Activated CD8-positive, alpha-beta T cell treated with anti-CD3 and anti-CD28 coated beads for 36 hours (primary cell): Measurements from ENCODE around the gene MAFF. TPM values are rescaled to one million over a fixed set of nuclear protein-coding genes. Genes with fewer than 3 reads are reported as not detected.

Source experiments
- ATAC-seq: fragments of 200-7000 bp; cut with Tn5 transposase; one replicate; pipeline ENCODE4 v1.10.0; 2021; ENCODE audit warnings: mild to moderate bottlenecking, moderate library complexity
- CTCF ChIA-PET: fragments of 350-600 bp; sonication (Branson Sonifier 250); formaldehyde crosslinking; loops from one replicate; lab custom pipeline; 2021; ENCODE audit warnings: antibody characterized with exemption; lab: Charles Lee
- POLR2A ChIA-PET: fragments of 350-600 bp; sonication (Branson Sonifier 250); formaldehyde crosslinking; loops from one replicate; lab custom pipeline; 2021; ENCODE audit warnings: antibody characterized with exemption; lab: Charles Lee
- DNase-seq: peaks from one replicate; pipeline ENCODE4 v3.0.0-alpha.2; 2020
- H3K27ac Mint-ChIP-seq: one replicate; pipeline ENCODE4 v1.8.0; 2021; ENCODE audit warnings: mild to moderate bottlenecking, mixed read lengths
- H3K27me3 Mint-ChIP-seq: one replicate; pipeline ENCODE4 v1.8.0; 2021; ENCODE audit warnings: mixed read lengths
- H3K36me3 Mint-ChIP-seq: one replicate; pipeline ENCODE4 v1.8.0; 2021; ENCODE audit warnings: low read depth, mixed read lengths
- H3K4me1 Mint-ChIP-seq: one replicate; pipeline ENCODE4 v1.8.0; 2021; ENCODE audit warnings: low read depth, mixed read lengths
- H3K4me3 Mint-ChIP-seq: one replicate; pipeline ENCODE4 v1.8.0; 2021; ENCODE audit warnings: mild to moderate bottlenecking, moderate library complexity, mixed read lengths
- H3K9me3 Mint-ChIP-seq: one replicate; pipeline ENCODE4 v1.8.0; 2021; ENCODE audit warnings: mixed read lengths
- intact Hi-C: fragments of 100-400 bp; cut with micrococcal nuclease; formaldehyde crosslinking; loops from one replicate; pipeline ENCODE4 v1.10.0; 2022
- total RNA-seq, 2 experiments: library from RNA; stranded (reverse); gene quantifications; one replicate each; pipeline ENCODE4 v1.2.3, GENCODE V29; 2021
- TF ChIP-seq, protein P1 (sequence below): fragments of 200-600 bp; IDR thresholded peaks from one replicate; pipeline ENCODE4 v1.8.0; 2022; ENCODE audit warnings: antibody characterized with exemption, mild to moderate bottlenecking

Gene MAFF
- total RNA-seq, 2 experiments from 2014 or later: 12.5 to 13.7 TPM

GRCh38 chr22:38170469-38170868 lies 31.3 kb upstream of the MAFF start:
- H3K4me1 Mint-ChIP-seq: peaks cover 23% of the 10 kb centered on the region
- intact Hi-C loops: no loop called here
- ChIA-PET CTCF (no interaction called here), POLR2A (interaction anchor here (0.6 to 1.0 kb wide), 2 partner anchors 18 to 31 kb away, joined by 3 to 4 read pairs; no protein-coding TSS in a partner anchor)
- peaks cover 10% of the 10 kb centered on the region for H3K36me3 Mint-ChIP-seq
- H3K9me3 Mint-ChIP-seq: no peaks in the 10 kb centered on the region
- H3K27me3 Mint-ChIP-seq: no peaks in the 10 kb centered on the region
- DNase-seq (no peak), ATAC-seq (no peak)
- TF ChIP-seq, protein P1, sequence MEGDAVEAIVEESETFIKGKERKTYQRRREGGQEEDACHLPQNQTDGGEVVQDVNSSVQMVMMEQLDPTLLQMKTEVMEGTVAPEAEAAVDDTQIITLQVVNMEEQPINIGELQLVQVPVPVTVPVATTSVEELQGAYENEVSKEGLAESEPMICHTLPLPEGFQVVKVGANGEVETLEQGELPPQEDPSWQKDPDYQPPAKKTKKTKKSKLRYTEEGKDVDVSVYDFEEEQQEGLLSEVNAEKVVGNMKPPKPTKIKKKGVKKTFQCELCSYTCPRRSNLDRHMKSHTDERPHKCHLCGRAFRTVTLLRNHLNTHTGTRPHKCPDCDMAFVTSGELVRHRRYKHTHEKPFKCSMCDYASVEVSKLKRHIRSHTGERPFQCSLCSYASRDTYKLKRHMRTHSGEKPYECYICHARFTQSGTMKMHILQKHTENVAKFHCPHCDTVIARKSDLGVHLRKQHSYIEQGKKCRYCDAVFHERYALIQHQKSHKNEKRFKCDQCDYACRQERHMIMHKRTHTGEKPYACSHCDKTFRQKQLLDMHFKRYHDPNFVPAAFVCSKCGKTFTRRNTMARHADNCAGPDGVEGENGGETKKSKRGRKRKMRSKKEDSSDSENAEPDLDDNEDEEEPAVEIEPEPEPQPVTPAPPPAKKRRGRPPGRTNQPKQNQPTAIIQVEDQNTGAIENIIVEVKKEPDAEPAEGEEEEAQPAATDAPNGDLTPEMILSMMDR: no peak
- H3K27ac Mint-ChIP-seq: no peak overlapping the region
- H3K4me3 Mint-ChIP-seq: no peak overlapping the region

DNA sequence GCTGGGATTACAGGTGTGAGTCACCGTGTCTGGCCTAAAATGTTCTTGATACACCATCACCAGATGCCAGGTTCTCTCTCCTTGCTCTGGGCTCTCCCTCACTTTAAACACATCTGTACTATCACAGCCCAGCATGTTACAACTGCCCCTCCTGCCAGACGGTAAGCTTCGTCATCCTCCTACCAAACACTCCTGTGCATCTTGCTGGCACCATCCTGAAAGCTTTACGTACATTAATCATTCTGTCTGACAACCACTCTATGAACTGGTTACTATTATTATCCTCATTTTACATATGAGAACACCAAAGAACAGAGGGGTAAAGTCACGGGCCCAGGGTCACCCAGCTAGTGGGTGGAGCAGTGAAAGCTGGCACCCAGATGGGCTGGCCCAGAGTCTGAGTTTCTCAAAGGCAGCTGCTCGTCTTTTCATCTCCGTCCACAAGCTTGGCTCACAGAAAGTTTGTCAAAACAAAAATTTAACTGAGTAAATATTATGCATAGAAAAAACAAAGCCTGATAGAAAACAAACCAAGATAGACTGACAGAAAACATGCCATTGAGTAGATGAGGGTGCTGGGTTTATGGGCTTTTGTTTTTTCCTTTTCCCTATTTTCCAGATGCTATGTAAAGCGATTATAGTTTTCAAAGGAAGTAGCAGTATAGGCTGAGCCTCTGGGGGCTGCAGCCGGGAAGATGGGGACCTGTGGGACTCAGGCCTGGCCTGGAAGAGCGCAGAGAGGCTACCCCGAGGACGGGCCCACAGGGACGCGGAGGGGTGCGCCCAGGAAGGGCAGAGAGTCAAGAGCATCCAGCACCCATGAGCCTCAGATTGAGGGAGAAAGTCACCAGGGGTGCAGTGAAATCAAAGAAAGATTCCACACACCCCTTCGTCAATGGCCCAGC lies 29.6 kb upstream of the MAFF start:
- ChIA-PET POLR2A (interaction anchor here (0.7 kb wide), 1 partner anchor 37 kb away, joined by 3 read pairs; no protein-coding TSS in a partner anchor), CTCF (no interaction called here)
- H3K9me3 Mint-ChIP-seq: no peaks in the 10 kb centered on the region
- TF ChIP-seq, protein P1: no peak
- ATAC-seq: no peak
- no peak overlapping the region for H3K4me3 Mint-ChIP-seq
- peaks cover 40% of the 10 kb centered on the region for H3K4me1 Mint-ChIP-seq
- intact Hi-C loops: no loop called here
- DNase-seq: no peak
- no peaks in the 10 kb centered on the region for H3K27me3 Mint-ChIP-seq
- peak overlapping the region; percentile 86 for H3K27ac Mint-ChIP-seq
- peaks cover 10% of the 10 kb centered on the region for H3K36me3 Mint-ChIP-seq

DNA sequence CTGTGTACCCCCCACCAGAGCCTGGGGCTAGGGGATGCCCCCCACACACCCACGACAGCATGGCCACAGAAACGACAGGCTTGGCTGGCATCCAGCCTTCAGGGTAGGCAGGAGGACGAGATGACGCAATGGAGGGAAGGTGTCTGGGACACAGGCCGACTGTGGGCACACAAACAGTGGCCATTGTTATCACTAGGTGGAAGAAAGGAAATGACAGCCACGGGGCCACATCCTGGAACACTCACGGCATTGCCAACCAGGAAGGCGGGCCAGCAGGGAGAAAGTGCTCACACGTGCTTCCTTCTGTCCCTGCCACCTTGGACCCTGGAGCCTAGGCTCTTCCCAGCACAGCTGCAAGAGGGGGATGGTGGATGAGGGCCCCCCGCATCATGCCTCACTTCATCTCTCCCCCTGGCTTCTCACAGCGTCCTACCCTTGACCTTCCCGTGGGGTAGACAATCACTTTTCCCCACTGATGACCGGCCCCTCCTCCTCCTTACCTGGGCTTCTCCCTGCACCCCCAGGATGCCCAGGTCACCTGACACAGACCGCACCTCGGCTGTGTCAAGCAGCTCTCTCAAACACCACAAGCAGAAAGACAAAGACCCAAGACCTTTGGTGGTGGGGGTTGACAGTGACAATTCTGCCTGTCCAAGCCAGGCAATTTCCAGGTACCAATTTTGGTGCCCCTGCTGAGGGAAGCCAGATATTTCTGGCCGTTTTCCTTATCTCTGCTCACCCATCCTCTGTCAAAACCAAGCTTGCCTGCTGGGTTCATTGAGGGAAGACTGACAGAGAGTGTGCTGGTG lies 28.8 kb upstream of the MAFF start:
- ATAC-seq: peak; percentile 55
- H3K27me3 Mint-ChIP-seq: no peaks in the 10 kb centered on the region
- peaks cover 46% of the 10 kb centered on the region for H3K4me1 Mint-ChIP-seq
- TF ChIP-seq, protein P1: no peak
- H3K9me3 Mint-ChIP-seq: no peaks in the 10 kb centered on the region
- intact Hi-C loops: no loop called here
- H3K36me3 Mint-ChIP-seq: peaks cover 7% of the 10 kb centered on the region
- ChIA-PET POLR2A (interaction anchor here (1.2 kb wide), 1 partner anchor 19 kb away, joined by 3 read pairs; no protein-coding TSS in a partner anchor), CTCF (no interaction called here)
- DNase-seq: peak; percentile 65
- peak overlapping the region; percentile 86 for H3K27ac Mint-ChIP-seq
- no peak overlapping the region for H3K4me3 Mint-ChIP-seq

GRCh38 chr22:38173641-38173906 lies 28.2 kb upstream of the MAFF start:
- DNase-seq: no peak
- TF ChIP-seq, protein P1: no peak
- Mint-ChIP-seq H3K27me3 (no peaks in the 10 kb centered on the region), H3K9me3 (no peaks in the 10 kb centered on the region), H3K36me3 (peaks cover 6% of the 10 kb centered on the region), H3K27ac (peak overlapping the region; percentile 86), H3K4me3 (no peak overlapping the region), H3K4me1 (peaks cover 50% of the 10 kb centered on the region)
- ChIA-PET POLR2A (interaction anchor here (1.2 kb wide), 1 partner anchor 20 kb away, joined by 3 read pairs; no protein-coding TSS in a partner anchor), CTCF (no interaction called here)
- ATAC-seq: no peak
- intact Hi-C loops: no loop called here
